Testis (tissue), 2 donors: ENCODE data around the gene MAN1C1.

ENCODE experiments used
- CTCF ChIP-seq, 3 experiments: fragments of 450-650 bp in 2 of 3; fragments of 200-600 bp in 1 of 3; sonication (generic) in 1 of 3; IDR thresholded peaks; one replicate each; pipeline ENCODE4 v1.5.1; 2016 to 2019; ENCODE audit warnings: antibody characterized with exemption in 3 of 3, mild to moderate bottlenecking in 2 of 3, moderate library complexity in 1 of 3
- POLR2A ChIP-seq: fragments of 450-650 bp; IDR thresholded peaks from one replicate; pipeline ENCODE4 v1.6.1; 2017; ENCODE audit warnings: antibody characterized with exemption, mild to moderate bottlenecking, moderate library complexity

GRCh38 chr1:25617625-25618432 lies 1.2 kb downstream of the MAN1C1 start:
- no peak for TF ChIP-seq CTCF (IDR thresholded peaks at IDR 0.05)
- no peak for TF ChIP-seq POLR2A
